ENCODE data around the gene CHKA.

CHKA gene

DNA sequence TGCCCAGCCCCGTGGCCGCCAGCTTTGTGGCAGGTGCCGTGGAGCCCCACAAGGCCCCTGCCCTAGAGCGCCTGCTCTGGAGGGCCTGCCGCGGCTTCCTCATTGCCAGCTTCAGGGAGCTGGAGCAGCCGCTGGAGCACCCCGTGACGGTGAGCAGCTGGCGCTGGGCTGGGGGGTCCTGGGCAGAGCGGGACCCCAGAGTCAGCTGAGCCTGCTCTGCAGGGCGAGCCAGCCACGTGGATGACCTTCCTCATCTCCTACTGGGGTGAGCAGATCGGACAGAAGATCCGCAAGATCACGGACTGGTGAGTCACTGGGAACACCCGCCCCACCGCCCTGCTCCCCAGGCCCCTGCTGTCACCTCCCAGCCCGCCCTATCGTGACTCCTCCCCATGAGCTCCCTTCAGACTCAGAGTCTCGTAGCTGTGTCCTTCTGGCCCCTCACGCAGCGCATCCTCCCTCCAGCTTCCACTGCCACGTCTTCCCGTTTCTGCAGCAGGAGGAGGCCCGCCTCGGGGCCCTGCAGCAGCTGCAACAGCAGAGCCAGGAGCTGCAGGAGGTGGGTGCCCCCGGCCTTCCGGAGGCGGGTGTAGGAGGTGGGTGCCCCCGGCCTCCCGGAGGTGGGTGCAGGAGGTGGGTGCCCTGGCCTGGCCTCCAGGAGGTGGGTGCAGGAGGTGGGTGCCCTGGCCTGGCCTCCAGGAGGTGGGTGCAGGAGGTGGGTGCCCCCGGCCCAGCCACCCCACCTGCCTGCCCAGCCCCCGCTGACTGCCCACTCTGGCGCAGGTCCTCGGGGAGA lies 77.6 kb downstream of the CHKA start:
- peak in 2 of 3 experiments; percentile 83 to 86 for DNase-seq

DNA sequence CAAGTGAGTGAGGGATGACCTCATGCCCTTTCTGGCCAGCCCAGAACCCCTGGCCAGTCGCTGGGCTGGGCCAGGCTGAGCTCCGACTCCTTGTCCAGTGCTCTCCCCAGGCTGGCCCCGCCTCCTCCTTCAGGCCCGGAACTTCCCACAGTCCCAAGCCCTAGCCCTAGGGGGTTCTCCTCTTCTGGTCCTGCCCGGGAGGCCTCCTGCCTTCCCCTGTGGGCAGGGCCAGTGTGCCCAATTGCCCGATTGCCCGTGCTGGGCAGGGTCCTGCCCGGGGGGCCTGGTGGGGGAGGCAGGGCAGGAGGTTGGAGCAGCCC lies 78.2 kb downstream of the CHKA start:
- no peak for DNase-seq

DNA sequence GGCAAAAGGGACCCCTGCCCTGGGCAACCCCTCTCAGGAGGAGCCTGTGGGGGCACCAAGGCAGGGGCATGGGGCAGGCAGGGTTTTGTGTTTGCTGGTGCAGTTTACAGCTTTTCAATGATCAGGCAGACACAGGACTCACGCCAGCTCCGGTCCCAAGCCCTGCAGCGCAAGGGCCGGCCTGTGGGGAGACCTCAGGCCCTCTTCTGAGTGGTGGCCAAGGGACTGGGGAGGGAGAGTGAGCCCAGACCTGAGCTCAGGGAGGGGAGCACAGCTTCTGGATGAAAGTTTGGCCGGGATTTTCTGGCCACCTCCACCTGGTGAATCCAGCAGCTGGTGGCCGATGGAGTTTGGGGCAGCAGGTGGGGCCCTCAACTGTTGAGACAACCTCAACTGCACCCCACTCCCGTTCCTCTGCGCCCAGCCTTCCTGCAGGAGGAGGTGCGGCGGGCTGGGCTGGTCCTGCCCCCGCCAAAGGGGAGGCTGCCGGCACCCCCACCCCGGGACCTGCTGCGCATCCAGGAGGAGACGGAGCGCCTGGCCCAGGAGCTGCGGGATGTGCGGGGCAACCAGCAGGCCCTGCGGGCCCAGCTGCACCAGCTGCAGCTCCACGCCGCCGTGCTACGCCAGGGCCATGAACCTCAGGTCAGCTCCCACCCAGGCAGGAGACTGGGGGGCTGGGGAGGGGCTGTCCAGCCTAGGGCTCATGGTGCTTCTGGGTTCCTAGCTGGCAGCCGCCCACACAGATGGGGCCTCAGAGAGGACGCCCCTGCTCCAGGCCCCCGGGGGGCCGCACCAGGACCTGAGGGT lies 78.8 kb downstream of the CHKA start:
- DNase-seq: no peak

DNA sequence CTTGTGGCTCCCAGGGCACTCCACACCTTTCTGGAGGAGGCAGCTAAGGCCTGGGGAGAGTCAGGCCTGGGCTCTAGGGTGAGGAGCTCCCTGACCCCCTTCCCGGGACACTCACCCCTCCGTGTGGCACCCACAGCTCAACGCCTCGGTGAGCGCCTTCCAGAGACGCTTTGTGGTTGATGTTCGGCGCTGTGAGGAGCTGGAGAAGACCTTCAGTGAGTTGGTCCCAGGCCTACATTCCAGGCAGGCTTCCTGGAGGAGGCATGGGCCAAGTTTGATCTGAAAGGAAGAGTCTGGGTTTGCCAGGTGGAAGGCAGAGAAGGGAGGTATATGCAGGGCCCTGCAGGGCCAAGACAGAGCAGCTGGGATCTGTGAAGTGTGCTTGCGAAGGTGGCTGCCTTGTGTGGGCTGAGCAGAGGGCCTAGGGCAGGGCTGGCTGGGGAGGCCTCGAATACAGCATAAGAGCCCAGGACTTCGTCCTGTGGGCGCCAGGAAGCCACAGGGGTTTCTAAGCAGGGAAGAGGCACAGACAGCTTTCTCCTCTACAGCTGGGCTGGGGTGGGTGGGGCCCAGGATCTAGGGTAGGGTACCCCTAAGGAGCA lies 79.5 kb downstream of the CHKA start:
- DNase-seq: no peak

DNA sequence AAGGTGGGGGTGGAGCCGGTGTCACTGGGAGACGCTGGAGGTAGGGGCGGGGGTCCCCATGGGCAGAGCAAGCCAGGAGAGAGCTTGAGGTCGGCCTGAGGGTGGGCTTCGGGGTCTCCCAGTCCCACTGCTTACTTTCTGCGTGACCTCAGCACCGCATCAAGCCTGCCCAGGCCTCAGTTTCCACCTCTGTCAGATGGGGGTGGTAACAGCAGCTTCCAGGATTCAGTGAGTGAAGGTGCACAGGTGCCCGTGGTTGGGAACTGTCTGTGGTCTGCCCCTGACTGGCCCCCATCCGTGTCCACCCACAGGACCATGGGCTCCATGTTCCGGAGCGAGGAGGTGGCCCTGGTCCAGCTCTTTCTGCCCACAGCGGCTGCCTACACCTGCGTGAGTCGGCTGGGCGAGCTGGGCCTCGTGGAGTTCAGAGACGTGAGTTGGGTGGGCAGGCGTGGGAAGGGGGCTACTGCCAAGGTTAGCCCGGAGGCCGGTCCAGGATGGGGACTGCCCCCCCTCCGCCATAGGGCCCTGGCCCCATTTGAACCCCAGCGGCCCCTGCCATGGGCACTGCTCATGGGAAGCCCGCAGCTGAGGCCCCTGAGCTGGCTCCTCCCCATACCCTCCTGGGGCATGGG lies 80.1 kb downstream of the CHKA start:
- DNase-seq: no peak

DNA sequence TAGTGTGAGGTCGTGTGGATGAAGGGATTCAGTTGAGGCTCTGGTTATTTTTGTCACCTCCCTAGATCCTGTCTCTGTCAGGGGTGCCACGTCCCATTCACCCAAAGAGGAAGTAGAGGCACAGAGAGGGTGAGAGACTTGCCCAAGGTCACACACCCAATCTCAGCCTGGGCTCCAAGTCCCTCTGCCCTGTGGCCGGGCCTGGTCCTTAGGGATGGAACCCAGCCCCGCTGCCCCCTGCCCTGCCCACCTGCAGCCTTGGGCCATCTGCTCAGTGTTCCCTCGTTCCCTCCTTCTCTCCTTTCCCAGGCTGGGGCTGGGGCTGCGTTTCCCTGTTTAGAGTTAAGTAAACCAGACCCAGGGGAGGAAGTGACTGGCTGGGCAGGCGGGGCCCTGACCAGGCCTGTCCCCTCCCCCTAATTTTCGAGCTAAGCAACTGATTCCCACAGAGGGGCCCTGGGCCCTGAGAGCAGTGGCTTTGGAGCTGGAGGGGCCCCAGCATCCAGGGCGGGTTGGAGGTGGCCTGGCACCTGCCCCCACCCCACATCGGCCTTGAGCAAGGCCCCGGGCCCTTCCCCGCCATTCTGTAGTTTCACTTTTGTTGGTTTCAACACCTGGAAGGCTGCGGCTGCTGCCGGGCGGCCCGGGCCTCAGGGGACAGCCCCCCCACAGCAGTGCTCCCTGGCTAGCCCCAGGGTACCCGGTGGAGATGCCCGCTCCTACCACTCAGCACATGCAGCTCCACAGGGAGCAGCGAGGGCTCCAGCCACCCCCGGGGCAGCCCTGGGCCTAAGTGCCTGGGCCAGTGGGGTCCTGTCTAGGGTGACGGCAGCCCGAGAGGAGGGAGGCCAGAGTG lies 80.9 kb downstream of the CHKA start:
- DNase-seq: peak in 1 of 3 experiments; percentile 31

DNA sequence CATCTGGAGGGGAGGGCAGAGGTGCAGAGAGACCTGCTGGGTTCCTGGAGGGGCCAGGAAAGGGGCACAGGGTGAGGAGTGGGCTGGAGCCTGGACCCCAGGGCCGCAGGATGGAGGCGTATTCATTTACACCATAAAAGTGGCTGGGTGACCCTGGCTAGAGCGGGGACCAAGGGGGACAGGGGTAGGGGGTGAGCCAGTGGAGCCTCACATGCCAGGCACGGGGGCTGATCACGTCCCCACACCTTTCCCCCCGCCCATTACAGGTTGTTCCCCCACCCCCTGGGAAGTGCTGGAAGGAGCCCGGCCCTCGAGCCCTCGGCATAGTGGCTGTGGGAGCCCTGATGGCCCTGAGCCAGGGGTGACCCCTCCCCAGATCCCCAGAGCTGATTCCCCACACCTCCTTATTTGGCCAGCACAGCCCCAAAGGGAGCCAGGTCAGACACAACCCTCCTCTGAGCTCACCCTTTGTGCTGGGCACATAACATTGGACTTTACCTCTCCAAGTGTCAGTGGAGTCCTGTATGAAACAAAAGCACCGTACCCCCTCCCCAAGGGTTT lies 81.6 kb downstream of the CHKA start:
- DNase-seq: no peak

DNA sequence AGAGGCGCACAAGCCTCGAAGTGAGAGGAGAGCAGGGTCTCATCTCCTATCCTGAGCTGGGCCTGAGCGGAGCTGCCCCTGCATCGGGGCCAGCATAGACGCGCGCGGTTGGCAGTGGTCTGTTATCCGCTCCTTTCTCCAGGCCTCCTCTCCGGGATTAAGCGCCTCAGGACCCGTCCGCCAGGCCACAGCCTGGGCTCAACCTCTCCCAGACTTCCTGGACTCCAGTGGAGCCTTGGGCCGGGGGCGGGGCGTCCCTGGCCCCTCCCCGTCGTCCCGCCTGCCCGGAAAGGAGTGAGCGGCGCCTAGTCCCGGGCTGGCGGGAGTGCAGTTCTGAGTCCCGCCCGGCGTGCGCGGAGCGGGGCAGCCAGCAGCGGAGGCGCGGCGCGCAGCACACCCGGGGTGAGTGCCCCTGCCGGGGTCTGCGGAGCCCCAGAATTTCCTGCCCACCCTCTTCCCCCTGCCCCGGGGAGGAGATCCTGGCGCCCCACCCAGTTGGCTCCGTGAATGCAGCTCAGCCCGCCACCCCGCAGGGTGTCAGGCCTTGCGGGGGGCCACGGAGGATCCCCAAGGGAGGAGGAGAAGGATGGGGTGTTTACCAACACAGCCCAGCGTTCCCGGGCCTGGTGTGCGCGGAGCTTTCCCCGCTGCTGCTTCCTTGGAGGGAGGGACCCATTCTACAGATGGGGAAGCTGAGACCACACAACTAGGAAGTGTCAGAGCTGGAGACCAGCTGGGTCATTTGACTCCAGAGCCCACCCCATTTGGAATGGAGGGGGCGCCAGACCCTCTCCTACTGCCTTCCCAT lies 82.3 kb downstream of the CHKA start, which contains the start of gene TCIRG1:
Gene TCIRG1 (plus strand): TSS at position 308 of the 808 bp plus-strand sequence. CDS start 2,247 bp downstream, outside the sequence.
- DNase-seq: no peak

DNA sequence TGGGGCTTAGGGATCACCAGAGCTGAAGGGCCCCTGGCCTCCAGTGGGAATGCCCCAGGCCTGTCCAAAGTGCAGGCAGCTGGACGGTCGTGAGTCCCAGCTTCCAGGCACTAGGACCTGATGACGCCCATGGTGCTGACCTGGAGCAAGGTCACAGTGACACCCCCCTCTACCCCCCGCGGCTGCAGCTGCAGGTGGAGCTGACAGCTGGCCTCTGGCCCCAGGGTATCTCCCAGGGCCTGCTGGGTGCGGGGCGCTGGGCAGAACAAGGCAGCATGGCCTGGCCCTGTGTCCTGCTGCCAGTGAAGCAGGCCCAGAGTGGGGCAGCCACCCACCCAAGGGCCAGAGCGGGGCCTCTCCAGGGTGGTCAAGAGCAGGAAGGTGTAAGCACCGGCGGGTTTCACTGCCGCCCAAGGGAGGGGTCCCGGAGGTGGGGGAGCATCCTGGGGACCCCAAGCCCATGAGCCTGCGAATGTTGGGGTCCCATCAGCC lies 82.9 kb downstream of the CHKA start:
- DNase-seq: peak in 2 of 3 experiments; percentile 31 to 63

DNA sequence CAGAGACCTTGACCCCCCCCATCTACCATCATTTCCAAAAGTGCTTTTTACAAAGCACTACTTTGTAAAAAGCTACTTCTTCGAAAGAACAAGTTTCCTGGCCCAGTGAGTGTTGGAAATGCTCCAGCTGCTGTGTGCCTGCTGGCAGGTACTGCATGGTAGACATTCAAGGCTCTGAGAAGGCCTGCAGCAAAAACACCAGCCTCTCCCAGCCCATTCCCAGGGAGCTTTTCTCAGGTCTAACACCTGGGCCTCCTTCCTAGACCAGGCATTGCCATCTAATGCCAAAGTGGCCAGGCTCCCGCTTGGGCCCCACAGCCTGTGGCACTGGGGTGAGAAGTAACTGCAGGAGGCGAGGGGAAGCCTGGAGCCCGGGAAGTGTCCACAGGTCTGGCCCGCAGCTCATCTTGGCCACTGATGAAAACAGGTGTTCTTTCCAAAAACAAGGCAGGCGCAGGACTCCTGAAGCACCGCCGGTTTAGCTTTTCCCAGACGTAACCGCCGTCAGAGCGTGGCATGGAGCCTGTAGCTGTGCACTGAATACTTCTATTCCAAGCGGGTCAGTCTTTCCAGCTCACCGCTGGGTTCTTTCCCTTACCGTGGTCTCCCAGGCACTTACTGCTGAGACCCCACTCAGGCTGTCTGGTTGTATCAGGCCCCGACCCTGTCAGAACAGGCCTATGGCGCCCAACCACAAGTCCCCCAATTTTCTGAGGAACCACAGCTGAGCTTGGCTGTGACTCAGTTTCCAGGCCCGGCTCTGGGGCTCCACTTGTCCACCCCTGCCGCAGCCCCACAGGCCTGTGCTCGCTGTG lies 83.6 kb downstream of the CHKA start:
- no peak for DNase-seq

DNA sequence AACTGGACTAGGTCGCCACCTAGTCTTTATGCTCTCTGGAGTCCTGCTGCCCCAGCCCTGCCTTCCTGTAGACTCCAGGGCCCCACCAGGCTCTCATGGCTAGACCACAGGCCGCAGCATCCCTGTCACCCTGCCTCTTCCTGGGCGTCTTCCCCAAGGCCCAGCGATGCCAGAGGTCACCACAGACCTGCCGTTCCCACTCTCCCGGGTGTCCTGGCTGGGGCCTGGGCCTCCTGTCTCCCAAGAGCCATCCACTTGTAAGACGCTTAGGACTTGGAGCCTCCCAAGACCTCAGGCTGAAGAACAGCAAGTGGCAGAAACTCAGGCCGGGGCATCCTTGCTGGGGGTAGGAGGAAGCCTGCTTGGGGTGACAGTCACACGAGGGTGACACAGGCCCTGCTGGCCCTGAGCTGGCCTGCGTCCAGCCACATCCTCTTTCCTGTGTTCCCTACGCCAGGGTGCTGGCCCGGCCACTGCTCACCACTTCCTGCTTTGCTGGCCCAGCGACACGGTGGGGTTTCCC lies 84.4 kb downstream of the CHKA start:
- no peak for DNase-seq

DNA sequence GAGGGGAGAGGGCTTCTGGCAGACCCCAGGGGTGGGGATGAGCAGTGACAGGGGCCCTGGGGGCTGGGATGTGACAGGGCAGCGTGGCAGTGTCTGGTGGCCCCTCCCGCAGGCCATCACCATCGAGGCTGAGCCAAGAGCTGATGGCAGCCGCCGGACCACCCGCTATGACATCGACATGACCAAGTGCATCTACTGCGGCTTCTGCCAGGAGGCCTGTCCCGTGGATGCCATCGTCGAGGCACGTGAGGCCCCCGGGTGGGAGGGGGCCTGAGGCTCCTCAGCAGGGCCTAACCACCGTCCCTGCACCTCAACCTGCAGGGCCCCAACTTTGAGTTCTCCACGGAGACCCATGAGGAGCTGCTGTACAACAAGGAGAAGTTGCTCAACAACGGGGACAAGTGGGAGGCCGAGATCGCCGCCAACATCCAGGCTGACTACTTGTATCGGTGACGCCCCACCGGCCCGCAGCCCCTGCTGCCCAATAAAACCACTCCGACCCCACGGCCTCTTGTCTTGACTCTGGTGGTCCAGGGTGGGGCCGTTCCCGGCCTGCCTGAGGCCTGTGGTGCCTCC lies 85.0 kb downstream of the CHKA start:
- DNase-seq: no peak

DNA sequence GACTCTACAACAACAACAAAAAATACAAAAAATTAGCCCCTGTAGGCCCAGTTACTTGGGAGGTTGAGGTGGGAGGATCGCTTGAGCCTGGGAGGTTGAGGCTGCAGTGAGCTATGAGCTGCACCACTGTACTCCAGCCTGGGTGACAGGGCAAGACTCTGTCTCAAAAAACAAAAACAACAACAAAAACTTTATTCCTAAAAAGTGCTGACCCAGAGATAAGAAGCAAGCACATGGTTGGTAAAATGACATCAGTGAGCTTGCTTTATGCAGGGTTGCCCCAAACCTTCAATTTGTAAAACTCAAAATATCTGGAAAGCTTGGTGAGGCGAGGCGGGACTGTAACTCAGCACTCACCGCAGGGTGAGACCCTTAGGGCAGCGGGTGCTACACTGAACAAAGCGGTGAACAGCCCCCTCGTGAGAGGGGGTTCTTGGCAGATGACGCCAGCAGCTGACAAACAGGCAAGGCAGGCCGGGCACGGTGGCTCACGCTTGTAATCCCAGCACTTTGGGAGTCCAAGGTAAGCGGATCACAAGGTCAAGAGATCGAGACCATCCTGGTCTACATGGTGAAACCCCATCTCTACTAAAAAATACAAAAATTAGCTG lies 85.8 kb downstream of the CHKA start:
- no peak for DNase-seq

DNA sequence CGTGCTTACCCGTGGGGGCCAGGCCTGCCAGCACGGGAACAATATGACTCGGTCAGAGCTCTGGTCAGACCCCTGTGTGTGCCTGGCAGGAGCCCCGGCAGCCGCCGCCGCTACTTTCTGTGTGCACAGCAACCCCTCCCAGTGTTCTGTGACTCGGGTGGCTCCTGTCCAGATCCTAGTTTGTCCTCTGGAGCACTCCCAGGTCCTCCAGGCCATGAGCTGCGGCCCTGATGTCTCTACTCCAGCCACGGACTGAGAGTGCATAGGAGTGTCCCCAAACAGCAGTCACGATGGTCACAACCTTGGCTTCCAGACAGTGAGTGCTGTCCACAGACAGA lies 87.5 kb downstream of the CHKA start:
- no peak for DNase-seq

DNA sequence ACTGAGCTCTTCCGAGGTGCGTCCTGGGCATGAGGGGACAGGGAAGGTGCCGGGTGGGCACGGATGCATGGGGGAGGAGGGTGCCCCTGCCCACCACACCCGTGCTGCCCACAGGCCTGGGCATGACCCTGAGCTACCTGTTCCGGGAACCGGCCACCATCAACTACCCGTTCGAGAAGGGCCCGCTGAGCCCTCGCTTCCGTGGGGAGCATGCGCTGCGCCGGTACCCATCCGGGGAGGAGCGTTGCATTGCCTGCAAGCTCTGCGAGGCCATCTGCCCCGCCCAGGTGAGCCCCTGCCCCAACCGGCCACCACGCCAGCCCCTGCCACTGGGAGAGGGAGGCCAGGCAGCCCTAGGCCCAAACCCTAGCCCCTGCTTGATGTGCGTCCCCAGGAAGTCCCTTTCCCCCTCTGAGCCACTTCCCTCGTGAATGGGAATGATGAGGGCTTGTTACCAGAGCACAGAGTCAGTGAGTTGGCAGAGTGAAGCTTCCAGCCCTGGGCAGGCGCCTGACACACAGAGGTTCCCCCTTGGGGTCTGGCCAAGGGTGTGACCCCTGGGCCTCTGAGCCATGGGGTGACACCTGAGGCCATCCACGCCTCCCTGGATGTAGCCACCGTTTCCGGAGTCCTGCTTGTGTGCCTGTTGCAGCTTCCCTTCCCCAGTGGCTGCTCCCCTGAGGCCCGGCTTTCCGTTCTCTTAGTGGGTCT lies 88.0 kb downstream of the CHKA start:
- no peak for DNase-seq

DNA sequence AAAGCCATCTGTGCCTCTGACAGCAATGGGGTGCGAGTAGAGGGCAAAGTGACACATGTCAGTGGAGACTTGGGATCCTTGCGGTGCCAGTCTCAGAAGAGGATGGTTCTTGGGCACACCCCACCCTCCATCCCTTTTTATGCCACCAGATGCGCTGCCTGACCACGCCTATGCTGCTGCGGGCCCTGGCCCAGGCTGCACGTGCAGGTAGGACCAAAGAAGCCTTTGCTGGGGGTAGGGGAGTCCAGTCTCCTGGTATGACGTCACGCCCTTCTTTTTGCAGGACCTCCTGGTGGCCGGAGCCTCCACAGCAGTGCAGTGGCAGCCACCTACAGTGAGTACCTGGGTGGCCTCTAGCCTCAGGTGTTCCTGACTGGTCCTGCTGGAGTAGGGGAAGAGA lies 89.2 kb downstream of the CHKA start:
- no peak for DNase-seq

DNA sequence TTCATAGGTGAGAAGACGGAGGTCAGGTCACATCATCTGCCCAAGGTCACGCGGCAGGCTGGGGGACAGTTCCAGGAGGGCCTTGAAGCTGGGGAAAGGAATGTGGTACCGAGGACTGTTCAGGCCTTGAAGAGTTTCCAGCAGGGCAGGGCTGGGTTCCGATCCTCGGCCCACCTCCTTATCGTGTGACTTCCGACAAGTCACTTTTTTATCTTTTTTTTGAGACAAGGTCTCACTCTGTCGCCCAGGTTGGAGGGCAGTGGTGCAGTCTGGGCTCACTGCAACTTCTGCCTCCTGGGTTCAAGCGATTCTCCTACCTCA lies 90.1 kb downstream of the CHKA start:
- DNase-seq: no peak

DNA sequence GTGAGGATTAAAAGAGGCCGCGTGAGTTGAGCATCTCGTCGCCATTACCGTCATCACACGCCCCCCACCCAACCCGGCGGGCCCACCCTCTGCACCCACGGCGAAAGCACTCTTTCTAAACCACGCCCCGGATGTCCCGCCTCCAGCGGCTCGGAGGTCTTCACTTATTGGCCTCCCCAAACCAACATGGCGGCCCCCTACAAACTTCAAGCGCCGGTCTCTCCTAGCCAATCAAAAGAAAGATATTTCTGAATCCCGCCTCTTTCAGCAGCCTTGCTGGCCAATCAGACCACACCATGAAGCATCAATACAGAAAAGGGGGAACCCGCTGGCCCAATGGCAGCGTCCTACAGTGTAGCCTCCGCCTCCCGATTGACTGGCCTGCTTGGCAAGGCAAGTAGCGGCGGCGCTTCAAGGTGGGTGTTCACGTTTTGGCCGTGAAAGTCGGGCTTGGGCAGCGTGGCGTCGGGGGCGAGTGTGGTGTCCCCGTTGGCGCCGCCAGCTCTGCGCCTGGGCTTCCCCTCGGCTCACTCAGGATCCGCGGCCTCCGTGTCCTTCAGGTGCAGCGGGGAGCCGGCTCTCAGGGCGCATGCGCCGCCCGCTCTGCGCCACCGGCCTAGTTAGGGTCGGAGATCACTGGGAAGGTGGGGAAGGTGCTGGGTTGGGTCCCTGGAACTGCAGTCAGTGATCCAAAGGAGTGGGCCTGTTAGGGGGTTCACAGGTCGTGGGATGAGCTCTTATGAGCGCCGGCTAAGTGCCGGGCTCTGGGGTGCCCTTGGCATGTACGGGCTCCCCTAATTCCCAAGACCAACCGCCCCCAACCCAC lies 90.7 kb downstream of the CHKA start, which contains the start of gene NDUFS8:
Gene NDUFS8 (plus strand): TSS at position 364 of the 826 bp plus-strand sequence. CDS start 1,471 bp downstream, outside the sequence.
- peak; percentile 98 to 100 (median 100) for DNase-seq
